ENCODE data around the gene VIPR1.

The VIPR1 gene, protein sequence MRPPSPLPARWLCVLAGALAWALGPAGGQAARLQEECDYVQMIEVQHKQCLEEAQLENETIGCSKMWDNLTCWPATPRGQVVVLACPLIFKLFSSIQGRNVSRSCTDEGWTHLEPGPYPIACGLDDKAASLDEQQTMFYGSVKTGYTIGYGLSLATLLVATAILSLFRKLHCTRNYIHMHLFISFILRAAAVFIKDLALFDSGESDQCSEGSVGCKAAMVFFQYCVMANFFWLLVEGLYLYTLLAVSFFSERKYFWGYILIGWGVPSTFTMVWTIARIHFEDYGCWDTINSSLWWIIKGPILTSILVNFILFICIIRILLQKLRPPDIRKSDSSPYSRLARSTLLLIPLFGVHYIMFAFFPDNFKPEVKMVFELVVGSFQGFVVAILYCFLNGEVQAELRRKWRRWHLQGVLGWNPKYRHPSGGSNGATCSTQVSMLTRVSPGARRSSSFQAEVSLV

DNA sequence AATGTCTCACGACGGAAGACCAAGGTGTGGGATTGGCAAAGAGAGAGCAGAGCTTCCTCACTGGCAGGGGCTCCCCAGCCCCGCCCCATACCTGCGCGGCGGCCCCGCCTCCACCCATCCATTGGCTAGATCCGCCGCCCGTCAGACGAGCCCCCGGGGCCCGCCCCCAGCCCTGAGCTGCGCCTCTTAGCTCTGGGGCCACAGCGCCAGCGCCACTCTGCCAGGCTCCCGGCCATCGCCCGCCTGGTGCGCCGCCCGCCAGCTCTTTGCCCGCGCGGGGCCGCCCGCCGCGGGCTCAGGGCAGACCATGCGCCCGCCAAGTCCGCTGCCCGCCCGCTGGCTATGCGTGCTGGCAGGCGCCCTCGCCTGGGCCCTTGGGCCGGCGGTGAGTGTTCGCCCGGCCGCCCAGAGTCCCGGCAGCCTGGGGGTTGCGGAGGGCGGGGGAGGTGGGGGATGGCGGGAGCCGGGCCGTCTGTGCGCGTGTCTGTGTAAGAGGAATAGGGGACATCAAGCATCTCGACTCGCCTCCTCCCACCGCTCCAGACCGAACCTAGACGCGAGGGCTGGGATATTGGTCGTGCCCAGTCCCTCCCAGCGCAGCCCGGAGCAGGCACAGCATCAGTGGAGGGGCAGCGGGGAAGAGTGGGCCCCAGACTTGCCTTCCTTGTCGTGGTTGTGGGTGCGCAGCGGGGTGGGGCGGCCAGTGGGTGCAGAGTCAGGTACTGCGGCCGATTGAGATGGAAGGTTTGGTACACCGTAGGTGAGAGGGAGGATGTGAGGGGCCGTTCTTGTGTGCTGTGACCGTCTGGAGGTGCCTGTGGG is at the start of gene VIPR1:
Gene VIPR1, plus strand, starts transcription at position 215 of the 822 bp plus-strand sequence. Its CDS starts 93 bp downstream, at position 308.
- peak; percentile 84 for DNase-seq (ENCODE audit: low read depth)

DNA sequence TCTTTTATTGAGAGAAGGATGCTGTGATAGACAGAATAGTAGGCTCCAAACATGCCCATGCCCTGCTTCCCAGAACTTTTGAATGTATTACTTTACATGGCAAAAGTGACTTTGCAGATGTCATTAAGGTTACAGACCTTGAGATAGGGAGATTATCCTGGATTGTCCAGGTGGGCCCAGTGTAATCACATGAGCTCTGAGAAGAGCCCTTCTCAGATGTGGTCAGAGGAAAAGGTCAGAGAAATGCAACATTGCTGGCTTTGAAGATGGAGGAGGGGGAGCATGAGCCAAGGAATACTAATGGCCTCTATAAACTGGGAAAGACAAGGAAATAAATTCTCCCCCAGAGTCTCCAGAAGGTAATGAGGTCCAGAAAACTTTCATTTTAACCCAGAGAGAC is 46.2 kb upstream of the VIPR1 start:
- no peak for DNase-seq (ENCODE audit: low read depth)

DNA sequence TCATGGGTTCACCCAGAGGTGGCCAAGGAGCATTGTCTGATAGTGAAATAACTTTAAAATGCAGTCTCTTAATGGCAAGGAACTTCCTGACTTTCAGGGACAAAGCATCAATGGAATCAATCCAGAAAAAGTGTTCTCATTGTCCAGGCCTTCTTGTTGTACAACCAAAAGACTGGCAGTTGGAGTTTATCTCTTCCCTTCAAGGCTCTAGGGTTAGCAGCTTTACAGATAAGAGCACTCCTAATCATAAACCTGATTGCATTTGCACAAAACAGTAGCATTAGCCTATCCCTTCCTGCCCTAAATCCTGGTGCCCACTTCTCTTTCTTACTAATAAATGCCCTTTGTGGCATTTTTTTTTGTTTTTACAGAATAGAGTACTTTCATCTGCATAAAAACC is 43.3 kb upstream of the VIPR1 start:
- no peak for DNase-seq (ENCODE audit: low read depth)

DNA sequence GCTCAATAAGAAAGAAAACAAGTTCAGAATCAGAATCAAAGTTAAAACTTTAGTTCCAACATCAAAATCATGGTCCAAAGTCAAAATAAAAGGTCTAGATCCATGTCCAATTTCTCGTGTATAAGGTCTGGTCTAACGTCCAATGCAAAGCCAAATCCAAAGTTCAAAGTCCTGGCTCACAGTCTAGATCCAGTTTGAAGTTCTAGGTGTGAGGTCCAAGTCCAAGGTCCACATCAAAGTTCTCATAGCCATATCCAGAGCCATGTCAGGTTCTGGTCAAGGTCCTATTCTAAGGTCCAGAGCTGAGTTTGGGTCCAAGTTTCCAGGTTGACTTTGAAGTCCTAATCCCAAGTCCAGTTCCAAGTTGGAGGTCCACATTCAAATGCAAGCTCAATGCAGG is 40.7 kb upstream of the VIPR1 start:
- DNase-seq (ENCODE audit: low read depth): no peak

DNA sequence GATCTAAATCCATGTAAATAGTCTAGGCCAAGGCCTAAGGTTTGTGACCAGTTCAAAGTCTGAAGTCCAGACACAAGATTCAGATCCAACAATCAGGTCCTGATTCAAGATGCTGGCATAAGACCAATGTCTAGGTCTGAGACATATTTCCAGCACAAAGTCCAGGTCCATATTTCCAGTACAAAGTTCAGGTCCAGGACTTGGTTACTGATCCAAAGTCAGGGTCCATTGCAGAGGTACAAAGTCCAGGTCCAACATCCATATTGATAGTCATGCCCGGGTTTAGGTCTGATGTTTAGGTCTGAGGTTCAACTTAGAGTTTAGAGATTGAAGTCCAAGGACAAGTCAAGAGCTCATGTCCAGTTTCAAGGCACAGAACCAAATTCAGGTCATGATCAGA is 39.4 kb upstream of the VIPR1 start:
- DNase-seq (ENCODE audit: low read depth): no peak

DNA sequence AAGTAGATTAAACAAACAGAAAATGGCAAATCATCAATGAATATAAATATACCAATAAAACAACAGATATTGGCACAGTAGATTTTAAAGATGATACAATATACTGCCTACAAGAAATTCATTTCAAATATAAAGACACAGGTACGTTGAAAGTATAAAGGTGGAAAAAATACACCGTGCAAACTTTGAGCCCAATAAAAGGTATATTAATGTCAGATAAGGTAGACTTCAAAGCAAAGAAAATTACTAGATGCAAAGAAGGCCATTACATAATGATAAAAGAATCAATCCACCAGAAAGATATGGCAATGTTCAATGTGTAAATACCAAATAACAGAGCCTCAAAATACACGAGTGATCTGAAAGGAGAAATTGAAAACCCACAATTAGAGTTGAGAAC is 34.3 kb upstream of the VIPR1 start:
- no peak for DNase-seq (ENCODE audit: low read depth)

DNA sequence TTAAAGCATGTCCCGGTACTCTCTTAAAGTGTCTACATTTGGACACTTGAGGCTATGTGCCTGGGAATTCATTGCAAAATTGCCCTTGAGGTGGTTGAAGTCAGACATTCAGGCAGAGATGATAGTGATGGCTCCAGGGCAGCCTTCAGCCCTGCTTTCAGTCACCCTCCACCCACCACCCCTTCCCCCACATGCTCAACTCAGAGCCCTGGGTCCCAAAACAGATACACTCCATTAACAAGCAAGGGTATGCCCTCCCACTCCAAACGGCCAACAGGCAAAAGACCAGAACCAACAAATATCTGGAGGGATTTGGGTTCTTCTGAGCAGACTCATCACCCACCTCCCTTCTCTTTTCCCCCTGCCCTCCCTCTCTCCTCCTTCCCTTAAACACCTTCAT is 29.9 kb upstream of the VIPR1 start:
- no peak for DNase-seq (ENCODE audit: low read depth)

DNA sequence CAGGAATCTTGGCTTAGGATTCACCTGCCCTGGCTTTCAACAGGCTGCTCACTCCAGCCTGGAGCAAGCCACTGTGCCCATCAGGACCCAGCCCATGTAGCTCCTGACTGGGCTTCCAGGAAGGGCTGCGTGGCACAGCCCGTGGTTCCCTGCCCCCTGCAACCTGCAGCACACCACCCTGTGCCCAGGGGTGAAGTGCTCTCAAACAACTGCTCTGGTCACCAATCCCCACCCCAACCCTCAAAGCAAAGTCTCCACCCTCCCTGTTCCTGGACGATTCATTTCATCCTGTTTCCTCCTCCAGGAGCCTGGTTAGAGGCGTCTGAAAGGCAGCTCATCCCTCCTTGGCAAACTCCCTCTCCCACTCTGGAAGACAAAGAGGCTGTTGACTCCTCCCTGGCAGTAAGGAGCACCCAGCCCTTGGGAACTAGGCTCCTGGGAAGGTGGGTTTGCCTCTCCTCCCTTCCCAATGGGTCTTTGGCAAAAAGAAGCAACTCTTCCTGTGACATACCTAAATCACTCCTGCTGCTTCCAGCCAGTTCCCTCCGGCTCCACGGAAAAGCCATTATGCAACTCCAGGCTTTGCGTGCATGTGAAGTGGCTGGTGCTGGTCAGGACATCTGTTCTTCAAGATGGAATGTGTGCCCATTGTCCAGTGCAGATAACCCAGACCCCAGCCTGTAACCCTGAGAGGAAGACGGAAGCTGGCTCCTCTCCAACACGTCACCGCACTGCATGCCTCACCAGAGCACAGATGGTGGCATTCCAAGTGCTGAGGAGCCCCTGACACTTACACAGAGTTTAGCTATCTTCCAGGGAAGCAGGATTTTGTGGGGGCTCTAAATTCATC is 29.1 kb upstream of the VIPR1 start:
- DNase-seq (ENCODE audit: low read depth): no peak

DNA sequence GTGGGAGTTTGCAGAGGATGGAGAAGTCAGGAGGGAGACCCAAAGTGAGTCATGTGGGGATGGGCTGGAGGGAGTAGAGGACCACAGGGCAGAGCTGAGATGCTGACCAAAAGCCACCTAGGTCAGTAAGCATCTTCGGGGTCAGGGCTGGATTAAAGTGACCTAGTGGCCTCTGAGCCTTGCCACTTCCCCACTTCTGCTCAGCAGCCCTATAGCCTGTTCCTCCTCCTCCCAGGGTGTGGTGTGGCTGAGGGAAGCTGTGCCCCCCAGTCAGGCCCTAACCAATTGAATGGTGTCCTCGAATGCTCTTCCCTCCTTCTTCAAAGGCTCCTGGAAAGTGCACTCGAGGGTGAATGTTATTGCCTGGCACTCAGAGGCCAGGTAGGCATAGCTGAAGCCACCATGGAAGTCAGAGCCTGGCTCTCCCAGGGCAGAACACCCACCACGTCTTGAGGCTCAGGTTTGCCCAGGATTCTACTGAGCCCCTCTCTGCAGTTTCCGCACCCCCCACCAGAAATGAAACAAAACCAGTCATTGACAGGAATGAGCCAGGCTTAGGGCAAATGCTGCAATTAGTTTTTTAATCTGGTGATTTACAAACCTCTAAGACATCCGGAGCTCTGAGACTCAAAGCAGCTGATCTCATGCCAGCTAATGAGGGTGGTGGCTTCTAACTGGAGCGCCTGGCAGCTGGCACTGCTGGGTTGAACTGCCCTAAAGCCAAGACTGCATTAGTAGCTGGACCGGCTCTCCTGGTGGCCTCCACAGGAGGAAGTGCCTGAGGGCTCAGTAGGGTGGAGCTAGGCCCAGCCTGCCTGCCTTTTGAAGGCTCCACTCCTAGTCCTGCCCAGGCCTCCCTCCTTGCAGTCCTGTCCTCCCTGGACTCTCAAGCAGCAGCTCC is 26.0 kb upstream of the VIPR1 start:
- DNase-seq (ENCODE audit: low read depth): no peak

DNA sequence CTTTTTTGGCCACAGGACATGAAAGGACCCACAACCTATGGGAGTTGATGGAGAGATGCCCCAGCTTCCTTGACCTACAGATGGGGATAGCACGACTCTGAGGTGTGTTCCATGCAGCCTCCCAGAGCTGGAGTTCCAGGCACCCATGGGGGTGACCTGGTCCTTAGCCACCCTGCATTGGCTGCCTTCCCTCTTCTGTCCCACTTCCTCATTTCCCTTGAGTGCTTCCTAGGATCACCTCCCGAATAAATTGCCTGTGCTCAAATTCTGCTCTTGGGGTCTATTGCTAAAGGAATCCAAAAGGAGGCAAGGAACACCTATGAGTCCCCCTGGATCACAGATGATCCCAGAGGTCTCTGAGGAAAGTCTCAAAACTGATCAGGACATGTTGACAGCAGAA is 24.7 kb upstream of the VIPR1 start:
- no peak for DNase-seq (ENCODE audit: low read depth)

DNA sequence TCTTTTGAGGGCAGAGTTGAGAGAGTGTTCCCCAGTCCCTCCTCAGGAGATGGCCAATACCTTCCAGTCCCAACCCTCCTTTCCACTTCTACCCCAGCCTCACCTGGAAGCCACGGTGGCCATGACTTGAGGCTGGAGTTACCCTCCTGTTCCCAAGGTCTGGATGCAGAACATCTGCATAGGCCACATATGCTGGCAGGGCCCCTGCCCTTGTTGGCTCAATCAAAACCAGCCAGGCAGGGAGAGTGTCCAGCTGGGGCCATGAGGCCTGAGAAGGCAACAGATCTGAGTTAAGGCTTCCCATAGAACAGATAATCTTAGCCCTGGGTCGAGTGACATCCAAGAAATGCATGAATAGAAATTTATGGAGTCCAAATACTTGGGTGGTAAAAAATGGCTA is 23.6 kb upstream of the VIPR1 start:
- DNase-seq (ENCODE audit: low read depth): no peak

DNA sequence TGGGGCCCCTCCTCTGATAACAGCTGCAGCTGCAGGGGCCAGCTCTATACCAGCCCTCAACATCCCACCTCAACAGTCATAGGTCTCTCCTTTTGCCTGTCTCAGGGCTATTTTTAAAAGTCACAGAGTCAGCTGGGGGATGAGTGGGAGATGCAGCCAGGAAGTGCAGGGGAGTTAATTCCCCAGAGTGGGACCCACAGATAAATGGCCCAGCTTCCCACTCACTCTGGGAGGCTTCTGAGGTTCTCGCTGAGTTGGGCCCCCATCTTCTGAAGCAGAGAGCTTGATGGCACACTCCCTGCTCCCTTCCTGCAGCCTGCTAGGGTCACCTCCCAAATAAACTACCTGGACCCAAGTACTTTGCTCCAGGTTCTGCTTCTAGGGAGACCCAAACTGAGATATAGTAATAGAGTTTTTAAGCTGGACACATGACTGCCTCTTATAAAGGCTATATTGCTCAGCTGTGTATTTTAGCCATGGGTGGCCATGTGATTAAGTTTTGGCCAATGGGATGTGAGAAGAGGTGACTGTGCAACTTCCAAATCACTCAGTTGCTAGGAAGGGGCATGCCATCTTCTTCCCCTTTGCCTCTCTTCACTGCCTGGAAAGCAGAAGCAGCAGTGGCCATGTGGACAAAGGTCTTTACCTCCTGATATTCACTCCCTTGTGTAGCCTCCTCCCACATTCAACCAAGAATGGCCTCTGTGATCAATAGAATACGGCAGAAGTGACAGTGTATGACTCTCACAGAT is 15.5 kb upstream of the VIPR1 start:
- no peak for DNase-seq (ENCODE audit: low read depth)

DNA sequence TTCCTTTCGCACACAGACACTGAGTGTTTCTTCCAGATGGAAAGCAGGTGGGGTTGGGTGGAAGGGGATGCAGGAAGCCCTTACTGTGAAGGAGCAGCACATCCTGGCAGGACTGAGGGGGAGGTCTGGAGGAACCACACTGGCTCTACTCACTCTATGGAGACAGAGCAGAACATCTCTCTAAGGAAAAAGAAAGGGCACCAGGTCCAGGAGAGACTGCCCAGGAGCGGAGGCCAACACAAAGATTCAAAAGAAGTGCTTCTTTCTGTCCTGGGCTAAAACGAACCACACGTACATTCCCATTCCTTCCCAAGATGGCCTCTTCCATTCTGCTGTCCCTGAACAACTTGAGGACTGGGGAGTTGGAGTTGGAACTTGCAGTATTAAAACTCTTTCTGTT is 13.8 kb upstream of the VIPR1 start:
- DNase-seq (ENCODE audit: low read depth): no peak

DNA sequence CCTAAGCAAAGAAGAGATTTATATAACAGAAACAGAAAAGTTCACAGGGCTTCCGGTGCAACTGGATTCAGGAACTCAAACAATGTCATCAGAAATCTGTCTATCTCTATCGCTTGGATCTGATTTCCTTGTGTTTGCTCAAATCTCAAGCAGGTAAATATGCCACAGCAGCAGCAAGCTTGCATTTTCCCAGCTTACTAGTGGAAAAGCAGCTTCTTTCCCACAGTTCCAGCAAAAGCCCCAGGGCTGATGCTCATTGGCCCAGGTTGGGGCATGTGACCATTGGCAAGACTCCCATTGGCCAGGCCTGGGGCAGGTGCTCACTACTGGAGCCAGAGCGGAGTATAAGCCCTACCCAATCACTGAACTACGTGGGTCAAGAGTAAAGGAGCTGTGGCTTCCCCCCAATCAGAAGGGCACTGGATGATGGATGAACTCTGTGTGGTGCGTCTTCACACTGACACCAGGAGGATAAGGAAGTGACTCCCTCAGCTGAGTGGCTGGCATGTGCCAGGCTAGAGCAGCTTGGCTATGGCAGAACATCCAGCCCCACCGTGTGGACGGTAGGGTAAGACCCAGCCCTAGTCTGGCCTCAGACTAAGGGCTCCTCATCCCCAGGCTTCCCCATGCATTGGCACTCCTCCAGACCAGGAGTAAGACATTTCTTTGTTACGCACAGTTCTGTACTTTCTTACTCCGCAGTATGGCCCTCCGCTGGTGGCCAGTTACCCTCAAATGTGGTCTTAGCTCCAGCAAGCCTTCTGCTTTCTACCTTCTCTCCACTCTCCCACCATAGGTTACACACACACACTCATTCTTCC is 13.1 kb upstream of the VIPR1 start:
- no peak for DNase-seq (ENCODE audit: low read depth)

DNA sequence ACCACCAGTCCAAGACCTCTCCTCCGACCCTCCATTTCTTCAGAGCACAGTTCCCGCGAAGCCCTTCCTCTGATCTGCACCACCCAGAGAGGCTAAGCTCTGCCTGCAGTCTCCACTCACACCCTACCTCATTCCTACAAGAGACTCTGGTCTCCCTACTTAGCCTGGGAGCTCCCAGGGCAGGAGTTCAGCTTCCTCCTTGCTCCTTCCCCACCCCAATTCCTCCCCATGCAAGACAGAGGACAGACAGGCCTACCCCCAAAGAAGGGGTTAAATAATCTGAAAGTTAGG is 12.6 kb upstream of the VIPR1 start:
- DNase-seq (ENCODE audit: low read depth): no peak

DNA sequence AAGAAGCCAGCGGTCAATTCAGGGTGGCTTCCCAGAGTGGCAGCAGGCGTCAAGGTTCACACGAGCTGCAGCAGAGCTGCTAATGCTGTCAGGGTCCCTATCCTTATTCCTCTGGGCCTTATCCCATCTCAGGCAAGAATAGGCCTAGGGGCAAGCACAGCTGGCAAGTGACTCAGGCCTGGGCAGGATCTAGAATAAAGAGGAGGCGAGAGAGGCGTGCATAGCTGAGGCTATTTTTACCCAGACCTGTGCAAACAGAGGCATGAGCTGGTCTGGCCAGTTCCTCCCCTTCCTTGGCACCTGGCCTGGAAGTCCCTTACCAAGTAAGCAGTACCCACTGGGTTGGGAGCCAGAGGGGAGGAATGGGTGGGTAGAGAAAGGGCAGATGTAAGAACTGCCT is 12.2 kb upstream of the VIPR1 start:
- DNase-seq (ENCODE audit: low read depth): no peak

DNA sequence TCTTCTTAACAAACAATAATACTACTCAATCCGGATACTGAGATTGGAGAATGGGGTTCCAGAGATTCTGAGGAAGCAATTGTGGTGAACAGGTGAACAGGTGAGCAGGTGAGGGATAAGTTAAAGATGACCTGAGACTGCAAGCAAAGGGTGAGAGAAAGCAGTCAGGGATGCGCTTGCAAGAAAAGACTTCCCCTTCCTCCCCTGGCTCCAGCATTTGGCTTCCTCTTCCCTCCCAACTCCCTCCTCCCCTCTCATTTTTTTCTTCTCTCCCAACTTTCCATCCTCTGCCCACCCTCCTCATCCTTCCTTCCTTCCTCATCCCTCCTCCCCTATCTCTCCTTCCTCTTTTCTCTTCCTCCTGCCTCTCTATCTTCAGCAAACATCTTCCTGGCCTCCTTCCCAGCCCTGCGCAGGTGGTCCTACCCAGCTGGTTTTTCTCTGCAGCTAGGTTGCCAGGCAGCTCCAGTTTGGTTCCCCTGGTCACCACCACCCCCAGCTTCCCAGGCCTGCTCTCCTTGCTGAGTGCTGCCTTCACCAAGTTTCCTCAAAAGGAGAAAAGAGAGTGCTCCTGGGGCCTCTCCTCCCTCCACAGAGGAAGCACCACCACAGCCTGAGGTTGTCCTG is 10.4 kb upstream of the VIPR1 start:
- no peak for DNase-seq (ENCODE audit: low read depth)

DNA sequence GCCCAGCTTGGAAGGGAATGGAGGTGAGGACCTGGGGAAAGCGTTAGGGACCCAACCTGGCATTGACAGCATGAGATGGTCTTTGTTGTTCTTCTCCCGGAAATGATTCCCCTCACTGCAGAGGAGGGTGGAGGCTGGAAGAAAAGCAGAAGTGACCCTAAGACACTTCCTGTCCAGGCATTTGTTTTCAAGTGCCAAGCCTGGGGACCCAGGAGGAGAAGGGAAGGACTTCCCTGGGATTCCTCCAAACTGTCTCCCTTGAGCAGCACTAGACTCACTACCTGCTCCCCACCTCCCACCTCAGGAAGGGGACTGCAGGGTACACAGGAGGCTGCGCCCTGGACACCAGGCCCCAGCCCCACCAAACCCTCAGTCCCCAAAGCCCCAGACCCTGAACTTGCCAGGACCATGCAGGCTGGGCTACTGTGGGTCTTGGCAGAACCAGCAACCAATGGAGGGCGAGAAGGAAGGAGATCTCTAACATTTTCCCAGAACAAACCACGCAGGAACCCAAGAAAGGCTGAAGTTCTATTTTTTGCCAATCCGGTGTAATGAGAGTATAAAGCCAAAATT is 9.8 kb upstream of the VIPR1 start:
- DNase-seq (ENCODE audit: low read depth): no peak

DNA sequence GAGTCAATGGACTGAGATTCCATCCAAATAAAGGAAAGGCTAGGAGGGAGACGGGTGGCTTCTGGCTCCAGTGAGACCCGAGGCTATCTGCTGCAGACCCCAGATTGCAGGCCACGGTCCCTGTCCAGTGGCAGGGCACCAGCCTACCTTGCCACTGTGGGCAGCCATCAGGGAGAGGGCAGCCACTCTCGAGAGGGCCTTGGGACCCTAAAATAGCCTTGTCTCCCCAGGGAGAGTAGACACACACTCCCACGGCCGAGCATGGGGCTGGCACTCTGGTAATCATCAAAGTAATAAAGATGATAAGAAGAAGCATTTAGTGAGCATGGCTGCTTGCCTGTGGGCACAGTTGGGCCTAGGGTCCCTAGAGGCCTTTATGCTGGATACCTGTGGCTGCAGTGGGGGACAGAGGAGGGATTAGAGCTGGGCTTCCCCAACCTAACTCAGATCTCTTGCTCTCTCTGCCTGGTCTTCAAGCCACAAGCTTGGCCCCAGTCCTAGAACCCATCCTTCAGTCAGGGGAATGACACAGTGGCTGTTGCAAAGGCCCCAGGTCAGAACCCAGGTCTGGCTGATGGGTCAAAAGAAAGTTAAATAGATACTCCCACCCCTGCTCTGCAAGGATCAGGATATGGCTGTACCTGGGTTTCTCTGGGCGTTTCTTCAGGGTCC is 9.2 kb upstream of the VIPR1 start:
- no peak for DNase-seq (ENCODE audit: low read depth)

Measured in activated gamma-delta T cell treated with anti-CD3 and anti-CD28 coated beads, Interleukin-2, amount 50 U/mL, for 16 hours (primary cell).